AG09309 (cell line): ENCODE data around the gene PGPEP1.

Experiments used
- DNase-seq: peaks from one replicate; pipeline ENCODE4 v3.0.0-alpha.2; 2010; ENCODE audit warnings: low read depth
- H3K4me3 ChIP-seq: 2 replicates; pipeline ENCODE4 v1.5.1; 2011; ENCODE audit warnings: mild to moderate bottlenecking, low read depth, low read length, moderate library complexity; ENCODE audit not compliant: control insufficient read depth
- CTCF ChIP-seq: IDR thresholded peaks from 2 replicates; pipeline ENCODE4 v1.5.1; 2011; ENCODE audit warnings: mild to moderate bottlenecking, low read depth, low read length, inconsistent platforms; ENCODE audit not compliant: insufficient read depth, control insufficient read depth; ENCODE audit errors: missing control alignments

PGPEP1 gene

DNA sequence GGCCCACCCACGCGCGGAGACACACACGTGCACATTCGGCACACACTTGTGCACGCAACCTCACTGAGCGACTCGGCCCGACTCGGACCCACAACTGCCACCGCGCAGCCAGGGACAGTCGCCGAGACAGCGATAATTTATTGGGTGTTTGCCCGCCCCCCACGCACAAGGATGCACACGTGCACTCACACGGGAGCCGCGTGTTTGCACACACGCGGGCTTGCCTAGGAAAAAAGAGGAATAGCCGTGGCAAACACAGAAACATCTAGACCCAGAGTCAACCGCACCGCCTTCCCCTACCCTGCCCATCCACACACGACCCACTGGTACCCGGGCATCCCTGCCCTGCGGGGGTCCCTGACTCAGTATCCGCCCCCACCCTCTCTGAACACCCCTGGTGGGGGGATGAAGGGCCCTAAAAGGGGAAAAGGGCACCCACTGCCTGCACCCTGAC, 77.7 kb downstream of the PGPEP1 start:
- DNase-seq, result no peak
- TF ChIP-seq CTCF, result no peak
- H3K4me3 ChIP-seq, result no peak overlapping the region

GRCh38 chr19:18418483-18419194, 78.2 kb downstream of the PGPEP1 start:
- peak overlapping the region; percentile 39 for H3K4me3 ChIP-seq
- TF ChIP-seq CTCF, result no peak
- no peak for DNase-seq

GRCh38 chr19:18419195-18419698, 78.8 kb downstream of the PGPEP1 start, which contains the start of gene SSBP4:
Gene SSBP4 (plus strand): TSS chr19:18419398. CDS start chr19:18419649, 251 bp downstream.
- TF ChIP-seq CTCF, result peak; percentile 2
- DNase-seq, result no peak
- H3K4me3 ChIP-seq, result peak within 1 kb of the TSS; percentile 76
